GM19372 (cell line): ENCODE data around the gene AIMP1.
"Not testable (repeated sequence)": the region's sequence is repeated elsewhere in the genome, so short reads cannot be mapped to it uniquely, and the experiment has no call there.

Experiments used
- ATAC-seq: cut with Tn5 transposase; IDR thresholded peaks from one replicate; pipeline ENCODE4 v1.9.1; 2021; ENCODE audit warnings: mild to moderate bottlenecking, low read depth, moderate library complexity; ENCODE audit not compliant: unreplicated experiment

Gene AIMP1

GRCh38 chr4:106306561-106306960 lies 9.8 kb upstream of the AIMP1 start:
- ATAC-seq: no peak

- ATAC-seq: no peak
Measured at GRCh38 chr4:106312377-106312776, 4.0 kb upstream of the AIMP1 start.

GRCh38 chr4:106312997-106313522 lies 3.3 kb upstream of the AIMP1 start:
- ATAC-seq: no peak

- no peak for ATAC-seq
Measured at GRCh38 chr4:106314960-106315359, 1.4 kb upstream of the AIMP1 start.

- peak; percentile 19 for ATAC-seq
Measured at GRCh38 chr4:106315476-106315967, 828 bp upstream of the AIMP1 start.

- peak; percentile 1 for ATAC-seq
Measured at GRCh38 chr4:106316773-106317409, 541 bp downstream of the AIMP1 start.

- ATAC-seq: no peak
Measured at GRCh38 chr4:106317815-106318214, 1.5 kb downstream of the AIMP1 start.

- ATAC-seq: no peak
Measured at GRCh38 chr4:106318511-106318910, 2.2 kb downstream of the AIMP1 start.

- no peak for ATAC-seq
Measured at GRCh38 chr4:106320235-106320634, 3.9 kb downstream of the AIMP1 start.

- not testable (repeated sequence) for ATAC-seq
Measured at GRCh38 chr4:106321168-106321567, 4.8 kb downstream of the AIMP1 start.

GRCh38 chr4:106321814-106322213 lies 5.5 kb downstream of the AIMP1 start:
- ATAC-seq: not testable (repeated sequence)

GRCh38 chr4:106323119-106323518 lies 6.8 kb downstream of the AIMP1 start:
- ATAC-seq: no peak

GRCh38 chr4:106325800-106326199 lies 9.4 kb downstream of the AIMP1 start:
- ATAC-seq: no peak

- peak; percentile 90 for ATAC-seq
Measured at GRCh38 chr4:106329041-106329618, 12.8 kb downstream of the AIMP1 start.

GRCh38 chr4:106333186-106333585 lies 16.8 kb downstream of the AIMP1 start:
- no peak for ATAC-seq

- no peak for ATAC-seq
Measured at GRCh38 chr4:106334741-106335470, 18.6 kb downstream of the AIMP1 start.

- ATAC-seq: no peak
Measured at GRCh38 chr4:106336618-106337017, 20.3 kb downstream of the AIMP1 start.

- ATAC-seq: no peak
Measured at GRCh38 chr4:106337916-106338315, 21.6 kb downstream of the AIMP1 start.

GRCh38 chr4:106338671-106339070 lies 22.3 kb downstream of the AIMP1 start:
- no peak for ATAC-seq

- no peak for ATAC-seq
Measured at GRCh38 chr4:106339431-106339830, 23.1 kb downstream of the AIMP1 start.

- no peak for ATAC-seq
Measured at GRCh38 chr4:106340774-106341173, 24.4 kb downstream of the AIMP1 start.
